Esophagus squamous epithelium (tissue), 4 donors: ENCODE data around the gene COL3A1.

Source experiments
- POLR2A ChIP-seq, 4 donors: fragments of 450-650 bp; IDR thresholded peaks; one replicate each; pipeline ENCODE4 v1.6.1; 2017; ENCODE audit warnings: antibody characterized with exemption in 4 of 4, mild to moderate bottlenecking in 4 of 4, moderate library complexity in 3 of 4
- TF ChIP-seq, protein P1 (sequence below), 6 experiments: fragments of 450-650 bp in 4 of 6; fragments of 200-600 bp in 2 of 6; sonication (generic) in 2 of 6; IDR thresholded peaks; one replicate each; pipeline ENCODE4 v1.5.1; 2016 to 2019; ENCODE audit warnings: antibody characterized with exemption in 6 of 6, mild to moderate bottlenecking in 4 of 6, moderate library complexity in 4 of 6

DNA sequence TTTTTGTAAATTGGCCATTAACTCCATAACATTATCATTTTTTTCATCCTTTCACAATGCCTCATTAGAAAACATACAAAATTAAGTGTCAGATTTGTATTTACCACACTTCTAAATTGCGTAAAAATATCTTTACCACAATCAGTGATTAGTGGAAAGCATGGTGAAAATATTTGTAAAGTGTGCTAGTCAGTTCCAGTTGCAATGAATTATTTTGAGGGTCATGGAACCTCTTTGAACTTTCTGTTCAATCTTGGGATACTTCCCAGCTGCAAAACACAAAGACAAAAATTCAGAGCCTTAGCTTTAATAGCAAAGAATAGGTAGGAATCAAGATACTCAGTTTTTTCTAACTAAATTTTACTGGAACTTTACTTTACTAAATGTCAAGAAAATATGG, 4.0 kb upstream of the COL3A1 start:
- TF ChIP-seq, protein P1, sequence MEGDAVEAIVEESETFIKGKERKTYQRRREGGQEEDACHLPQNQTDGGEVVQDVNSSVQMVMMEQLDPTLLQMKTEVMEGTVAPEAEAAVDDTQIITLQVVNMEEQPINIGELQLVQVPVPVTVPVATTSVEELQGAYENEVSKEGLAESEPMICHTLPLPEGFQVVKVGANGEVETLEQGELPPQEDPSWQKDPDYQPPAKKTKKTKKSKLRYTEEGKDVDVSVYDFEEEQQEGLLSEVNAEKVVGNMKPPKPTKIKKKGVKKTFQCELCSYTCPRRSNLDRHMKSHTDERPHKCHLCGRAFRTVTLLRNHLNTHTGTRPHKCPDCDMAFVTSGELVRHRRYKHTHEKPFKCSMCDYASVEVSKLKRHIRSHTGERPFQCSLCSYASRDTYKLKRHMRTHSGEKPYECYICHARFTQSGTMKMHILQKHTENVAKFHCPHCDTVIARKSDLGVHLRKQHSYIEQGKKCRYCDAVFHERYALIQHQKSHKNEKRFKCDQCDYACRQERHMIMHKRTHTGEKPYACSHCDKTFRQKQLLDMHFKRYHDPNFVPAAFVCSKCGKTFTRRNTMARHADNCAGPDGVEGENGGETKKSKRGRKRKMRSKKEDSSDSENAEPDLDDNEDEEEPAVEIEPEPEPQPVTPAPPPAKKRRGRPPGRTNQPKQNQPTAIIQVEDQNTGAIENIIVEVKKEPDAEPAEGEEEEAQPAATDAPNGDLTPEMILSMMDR (IDR thresholded peaks at IDR 0.05), result no peak
- TF ChIP-seq POLR2A (IDR thresholded peaks at IDR 0.05), result no peak
